Activated naive CD4-positive, alpha-beta T cell treated with anti-CD3 and anti-CD28 coated beads, Interleukin-2, amount 50 U/mL, for 24 hours (primary cell): ENCODE measurements around the gene CCDC102A.
"Not testable (repeated sequence)": the region's sequence is repeated elsewhere in the genome, so short reads cannot be mapped to it uniquely, and the experiment has no call there.

ENCODE experiments used
- H3K27ac Mint-ChIP-seq: one replicate; pipeline ENCODE4 v1.8.0; 2021; ENCODE audit warnings: mild to moderate bottlenecking, mixed read lengths
- H3K27me3 Mint-ChIP-seq: one replicate; pipeline ENCODE4 v1.8.0; 2021; ENCODE audit warnings: mixed read lengths
- H3K36me3 Mint-ChIP-seq: one replicate; pipeline ENCODE4 v1.8.0; 2021; ENCODE audit warnings: mixed read lengths
- H3K4me1 Mint-ChIP-seq: one replicate; pipeline ENCODE4 v1.8.0; 2021; ENCODE audit warnings: mixed read lengths
- H3K4me3 Mint-ChIP-seq: one replicate; pipeline ENCODE4 v1.8.0; 2021; ENCODE audit warnings: mild to moderate bottlenecking, mixed read lengths
- H3K9me3 Mint-ChIP-seq: one replicate; pipeline ENCODE4 v1.8.0; 2021; ENCODE audit warnings: mixed read lengths

The CCDC102A gene

GRCh38 chr16:57549730-57550129, 13.4 kb upstream of the CCDC102A start:
- Mint-ChIP-seq H3K4me3 (no peak overlapping the region), H3K27ac (no peak overlapping the region), H3K9me3 (no peaks in the 10 kb centered on the region), H3K27me3 (no peaks in the 10 kb centered on the region), H3K4me1 (peaks cover 25% of the 10 kb centered on the region), H3K36me3 (no peaks in the 10 kb centered on the region)

- Mint-ChIP-seq H3K4me1 (peaks cover 34% of the 10 kb centered on the region), H3K36me3 (no peaks in the 10 kb centered on the region), H3K27me3 (no peaks in the 10 kb centered on the region), H3K9me3 (no peaks in the 10 kb centered on the region), H3K27ac (no peak overlapping the region), H3K4me3 (no peak overlapping the region)
Measured at GRCh38 chr16:57548408-57548807, 12.0 kb upstream of the CCDC102A start.

GRCh38 chr16:57547524-57547923, 11.2 kb upstream of the CCDC102A start:
- not testable (repeated sequence) for H3K27me3 Mint-ChIP-seq, H3K4me3 Mint-ChIP-seq, H3K36me3 Mint-ChIP-seq, H3K9me3 Mint-ChIP-seq, H3K27ac Mint-ChIP-seq
- peaks cover 39% of the 10 kb centered on the region for H3K4me1 Mint-ChIP-seq

GRCh38 chr16:57544124-57544653, 7.8 kb upstream of the CCDC102A start:
- Mint-ChIP-seq H3K4me1 (peaks cover 37% of the 10 kb centered on the region), H3K27me3 (no peaks in the 10 kb centered on the region), H3K36me3 (no peaks in the 10 kb centered on the region), H3K27ac (no peak overlapping the region), H3K4me3 (peak overlapping the region; percentile 12), H3K9me3 (no peaks in the 10 kb centered on the region)

DNA sequence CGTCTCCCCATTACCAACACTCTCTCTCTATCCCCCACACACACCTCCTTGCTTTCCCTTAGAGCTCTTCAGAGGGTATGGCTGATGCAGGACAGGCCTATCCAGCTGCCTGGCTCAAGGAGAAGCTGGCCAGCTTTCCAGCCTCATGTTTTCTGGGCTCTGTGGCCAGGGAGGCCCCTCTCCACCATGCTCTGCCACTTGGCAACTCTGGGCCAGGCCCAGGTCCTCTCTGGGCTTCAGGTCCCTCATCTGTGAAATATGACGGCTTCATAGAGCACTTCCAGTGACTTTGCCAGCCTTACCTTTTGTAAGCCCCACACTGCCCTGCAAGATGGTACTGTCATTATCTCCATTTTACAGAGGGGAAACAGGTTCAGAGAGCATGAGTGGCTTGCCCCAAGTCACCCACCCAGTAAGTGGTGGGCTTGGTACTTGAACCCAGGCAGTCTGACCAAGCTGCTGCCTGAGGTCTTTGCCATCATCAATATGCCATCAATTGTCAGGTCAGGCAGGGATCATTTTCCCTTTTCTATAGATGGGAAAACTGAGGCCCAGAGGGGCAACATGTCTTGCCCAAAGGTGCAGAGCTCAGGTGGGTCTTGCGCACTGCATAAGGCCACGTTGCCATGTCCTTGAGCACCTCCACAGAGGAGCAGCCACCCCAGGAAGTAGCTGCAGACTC, 5.5 kb upstream of the CCDC102A start:
- Mint-ChIP-seq H3K9me3 (no peaks in the 10 kb centered on the region), H3K4me1 (peaks cover 47% of the 10 kb centered on the region), H3K4me3 (peak overlapping the region; percentile 65), H3K27me3 (no peaks in the 10 kb centered on the region), H3K36me3 (no peaks in the 10 kb centered on the region), H3K27ac (peak overlapping the region; percentile 38)

DNA sequence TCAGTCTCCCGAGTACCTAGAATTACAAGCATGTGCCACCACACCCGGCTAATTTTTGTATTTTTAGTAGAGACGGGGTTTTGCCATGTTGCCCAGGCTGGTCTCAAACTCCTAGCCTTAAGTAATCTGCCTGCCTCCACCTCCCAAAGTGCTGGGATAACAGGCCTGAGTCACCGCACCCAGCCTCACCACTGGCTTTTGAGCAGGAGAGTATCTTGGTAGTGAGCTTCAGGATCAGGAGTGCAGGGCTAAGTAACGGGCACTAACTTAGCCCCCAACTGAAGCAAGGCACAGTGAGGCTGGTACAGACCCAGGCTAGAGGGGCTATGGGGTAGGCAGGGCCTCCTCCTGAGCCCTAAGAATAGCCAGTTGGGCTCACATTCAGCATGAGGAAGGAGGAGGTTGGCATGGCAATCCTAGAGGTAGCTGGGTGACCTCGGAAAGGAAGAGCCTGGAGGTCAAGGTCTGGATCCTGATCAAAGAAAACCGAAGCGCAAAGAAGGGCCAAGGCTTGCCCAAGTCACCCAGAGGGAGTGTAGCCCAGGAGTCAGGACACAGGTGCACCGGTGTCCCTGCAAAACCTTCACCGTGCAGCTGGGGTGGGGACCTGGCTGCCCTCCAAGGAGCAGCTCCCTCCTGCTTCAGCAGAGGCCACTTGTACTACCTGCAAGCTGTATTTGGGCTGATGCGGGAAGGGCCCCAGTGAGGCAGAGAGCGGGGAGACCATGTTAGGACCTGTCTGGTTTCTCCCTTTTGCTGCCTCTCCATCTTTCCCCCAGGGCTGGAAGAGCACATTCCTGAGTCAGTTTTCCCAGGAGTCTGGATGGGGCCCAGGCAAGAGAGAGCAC, 4.8 kb upstream of the CCDC102A start:
- no peaks in the 10 kb centered on the region for H3K27me3 Mint-ChIP-seq
- H3K9me3 Mint-ChIP-seq: no peaks in the 10 kb centered on the region
- no peaks in the 10 kb centered on the region for H3K36me3 Mint-ChIP-seq
- H3K4me3 Mint-ChIP-seq: no peak overlapping the region
- no peak overlapping the region for H3K27ac Mint-ChIP-seq
- H3K4me1 Mint-ChIP-seq: peaks cover 49% of the 10 kb centered on the region

GRCh38 chr16:57540387-57540786, 4.0 kb upstream of the CCDC102A start:
- Mint-ChIP-seq H3K36me3 (no peaks in the 10 kb centered on the region), H3K27me3 (no peaks in the 10 kb centered on the region), H3K9me3 (no peaks in the 10 kb centered on the region), H3K4me3 (no peak overlapping the region), H3K4me1 (peaks cover 53% of the 10 kb centered on the region), H3K27ac (no peak overlapping the region)

GRCh38 chr16:57539072-57539796, 2.9 kb upstream of the CCDC102A start:
- no peak overlapping the region for H3K4me3 Mint-ChIP-seq

DNA sequence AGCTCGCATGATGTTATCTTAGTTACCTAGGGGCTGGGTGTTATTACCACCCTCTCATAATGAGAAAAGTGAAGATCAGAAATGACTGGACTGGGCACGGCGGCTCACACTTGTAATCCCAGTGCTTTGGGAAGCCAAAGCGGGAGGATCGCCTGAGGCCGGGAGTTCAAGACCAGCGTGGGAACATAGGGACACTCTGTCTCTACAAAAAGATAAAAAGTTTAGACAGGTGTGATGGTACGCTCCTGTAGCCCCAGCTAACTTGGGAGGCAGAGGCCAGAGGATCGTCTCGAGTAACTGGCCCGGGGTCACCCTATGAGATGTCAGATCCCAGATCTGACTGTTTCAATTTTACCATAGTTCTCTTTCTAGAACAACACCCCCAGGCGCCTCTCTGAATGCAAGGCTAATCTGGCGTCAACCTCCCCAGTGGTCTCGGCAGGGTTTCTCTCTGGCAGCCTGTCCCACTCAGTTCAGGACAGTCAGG, 1.9 kb upstream of the CCDC102A start:
- Mint-ChIP-seq H3K4me1 (peaks cover 64% of the 10 kb centered on the region), H3K36me3 (no peaks in the 10 kb centered on the region), H3K27me3 (no peaks in the 10 kb centered on the region), H3K9me3 (no peaks in the 10 kb centered on the region), H3K27ac (peak overlapping the region; percentile 35), H3K4me3 (peak overlapping the region; percentile 85)

More at GRCh38 chr16:57539072-57539796, 2.9 kb upstream of the CCDC102A start:
- Mint-ChIP-seq H3K4me1 (peaks cover 58% of the 10 kb centered on the region), H3K36me3 (no peaks in the 10 kb centered on the region), H3K27ac (no peak overlapping the region), H3K9me3 (no peaks in the 10 kb centered on the region), H3K27me3 (no peaks in the 10 kb centered on the region)

DNA sequence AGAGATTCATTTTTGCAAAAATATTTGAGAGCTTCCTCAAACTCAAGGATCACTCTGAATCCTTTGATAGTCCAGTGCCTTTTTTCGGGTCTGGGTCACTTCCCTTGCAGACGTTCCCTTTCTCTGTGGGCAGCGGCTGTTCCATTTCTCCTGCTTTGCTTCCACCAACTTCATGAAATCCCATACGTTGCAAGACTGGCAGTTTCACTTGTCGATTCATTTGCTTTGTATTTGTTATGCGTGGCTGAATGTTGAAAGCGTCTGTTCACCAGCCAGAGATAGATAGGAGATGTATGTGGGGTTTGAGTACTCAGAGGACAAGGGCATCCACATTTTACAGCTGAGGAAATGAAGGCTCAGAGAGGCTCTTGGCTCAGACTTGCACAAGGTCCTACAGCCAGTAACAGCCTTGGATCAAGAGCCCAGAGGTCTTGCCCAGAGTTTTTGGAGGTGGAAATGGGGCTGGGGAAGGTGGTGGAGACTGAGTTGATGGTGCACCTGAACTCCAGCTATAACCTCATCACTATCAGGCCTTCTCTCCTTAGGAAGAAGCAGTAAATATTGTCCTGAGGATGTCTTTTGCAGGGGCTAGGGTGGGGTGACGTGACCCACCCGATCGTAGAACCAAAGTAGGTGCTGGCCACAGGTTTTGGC, 1.3 kb upstream of the CCDC102A start:
- H3K4me1 Mint-ChIP-seq: peaks cover 65% of the 10 kb centered on the region
- no peaks in the 10 kb centered on the region for H3K27me3 Mint-ChIP-seq
- H3K36me3 Mint-ChIP-seq: no peaks in the 10 kb centered on the region
- no peaks in the 10 kb centered on the region for H3K9me3 Mint-ChIP-seq
- H3K4me3 Mint-ChIP-seq: peak overlapping the region; percentile 85
- H3K27ac Mint-ChIP-seq: peak overlapping the region; percentile 35

- H3K36me3 Mint-ChIP-seq: no peaks in the 10 kb centered on the region
- peak overlapping the region; percentile 88 for H3K27ac Mint-ChIP-seq
- H3K4me3 Mint-ChIP-seq: peak overlapping the region; percentile 85
- H3K27me3 Mint-ChIP-seq: no peaks in the 10 kb centered on the region
- H3K9me3 Mint-ChIP-seq: no peaks in the 10 kb centered on the region
- H3K4me1 Mint-ChIP-seq: peaks cover 64% of the 10 kb centered on the region
Measured at GRCh38 chr16:57537194-57537505, 779 bp upstream of the CCDC102A start.

DNA sequence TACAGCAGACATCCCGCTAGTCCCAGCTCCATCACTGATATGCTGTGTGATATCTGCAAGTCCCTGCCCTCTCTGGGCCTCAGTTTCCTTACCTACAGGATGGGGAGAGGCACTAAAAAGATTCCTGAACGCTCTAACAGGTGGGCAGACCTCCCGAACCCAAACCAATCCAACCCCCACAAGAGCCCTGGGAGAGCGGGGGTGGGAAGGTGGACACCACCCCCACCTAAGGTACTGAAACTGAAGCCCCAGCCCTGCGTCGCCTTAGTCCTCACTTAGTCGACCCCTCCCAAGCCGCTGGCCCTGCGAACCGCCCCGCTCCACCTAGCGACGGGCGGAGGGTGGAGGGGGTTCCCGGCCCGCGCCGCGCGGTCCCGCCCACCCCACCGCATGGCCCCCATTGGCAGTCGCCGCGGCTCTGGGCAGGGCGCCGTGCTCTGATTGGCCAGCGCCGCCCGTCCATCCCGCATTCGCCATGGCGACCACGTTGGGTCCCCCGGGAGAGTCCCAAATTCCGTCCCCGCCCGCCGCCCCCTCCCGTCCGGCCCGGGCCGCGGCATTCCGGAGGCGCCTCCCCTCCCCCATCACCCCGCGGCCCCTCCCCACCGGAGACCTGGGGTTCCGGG, 578 bp downstream of the CCDC102A start:
- no peaks in the 10 kb centered on the region for H3K36me3 Mint-ChIP-seq
- H3K9me3 Mint-ChIP-seq: no peaks in the 10 kb centered on the region
- peak overlapping the region; percentile 82 for H3K4me3 Mint-ChIP-seq
- peaks cover 69% of the 10 kb centered on the region for H3K4me1 Mint-ChIP-seq
- H3K27ac Mint-ChIP-seq: peak overlapping the region; percentile 86
- no peaks in the 10 kb centered on the region for H3K27me3 Mint-ChIP-seq

GRCh38 chr16:57534881-57535658, 1.3 kb downstream of the CCDC102A start:
- Mint-ChIP-seq H3K4me1 (peaks cover 76% of the 10 kb centered on the region), H3K4me3 (no peak overlapping the region), H3K36me3 (no peaks in the 10 kb centered on the region), H3K27ac (peak overlapping the region; percentile 86), H3K27me3 (no peaks in the 10 kb centered on the region), H3K9me3 (no peaks in the 10 kb centered on the region)

DNA sequence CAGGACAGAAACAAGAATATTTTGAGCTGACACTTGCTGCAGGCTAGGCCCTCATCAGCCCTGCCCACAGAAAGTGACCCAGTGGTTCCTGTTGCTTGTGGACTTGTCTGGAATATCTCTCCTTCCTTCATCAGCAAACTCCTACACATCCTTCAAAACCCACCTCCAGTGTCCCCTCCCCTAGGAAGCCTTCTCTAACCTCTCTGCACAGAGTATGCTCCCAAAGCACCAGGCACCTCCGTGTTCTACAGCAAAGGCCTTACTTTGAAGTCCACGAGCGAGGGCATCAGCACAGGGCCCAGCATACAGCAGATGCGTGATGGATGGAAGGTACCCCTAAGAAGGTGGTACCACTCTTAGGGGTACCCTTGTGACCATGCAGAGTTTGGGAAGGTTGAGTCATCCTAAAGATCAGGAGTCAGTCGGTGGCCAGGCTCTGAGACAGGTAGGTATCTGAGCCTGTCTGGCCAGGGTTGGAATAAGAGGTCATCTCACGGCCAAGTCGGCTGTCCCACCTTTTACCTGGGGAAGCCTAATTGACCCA, 2.0 kb downstream of the CCDC102A start:
- Mint-ChIP-seq H3K4me3 (peak overlapping the region; percentile 27), H3K27me3 (no peaks in the 10 kb centered on the region), H3K9me3 (no peaks in the 10 kb centered on the region), H3K4me1 (peaks cover 83% of the 10 kb centered on the region), H3K27ac (peak overlapping the region; percentile 86), H3K36me3 (no peaks in the 10 kb centered on the region)
